Mucosa of descending colon (tissue), 3 donors: ENCODE results near the gene MS4A2. TPM values are rescaled to one million over a fixed set of nuclear protein-coding genes. Genes with fewer than 3 reads are reported as not detected.
"Not testable (repeated sequence)": the region's sequence is repeated elsewhere in the genome, so short reads cannot be mapped to it uniquely, and the experiment has no call there.

Source experiments
- ATAC-seq: fragments of 200-7000 bp; cut with Tn5 transposase; one replicate; pipeline ENCODE4 v1.9.1; 2020; ENCODE audit warnings: mild to moderate bottlenecking, moderate library complexity
- DNase-seq, 3 donors: peaks; one replicate each; pipeline ENCODE4 v3.0.0-alpha.2; 2020
- H3K36me3 ChIP-seq: fragments of 200-600 bp; one replicate; pipeline ENCODE4 v1.8.0; 2021; ENCODE audit warnings: low read depth, mild to moderate bottlenecking
- H3K4me1 ChIP-seq: fragments of 200-600 bp; one replicate; pipeline ENCODE4 v1.8.0; 2021; ENCODE audit warnings: low read depth, mild to moderate bottlenecking
- H3K4me3 ChIP-seq: fragments of 200-600 bp; one replicate; pipeline ENCODE4 v1.8.0; 2021; ENCODE audit warnings: mild to moderate bottlenecking
- H3K9me3 ChIP-seq: fragments of 200-600 bp; one replicate; pipeline ENCODE4 v1.8.0; 2021; ENCODE audit warnings: mild to moderate bottlenecking
- CTCF ChIP-seq: fragments of 200-600 bp; IDR thresholded peaks from one replicate; pipeline ENCODE4 v1.8.0; 2022; ENCODE audit warnings: antibody characterized with exemption, mild to moderate bottlenecking
- intact Hi-C, 2 donors: fragments of 100-400 bp; cut with DNase I in 1 of 2; cut with micrococcal nuclease in 1 of 2; formaldehyde crosslinking; loops; one replicate each; pipeline versions ENCODE4 v1.11.0 to v1.11.1; 2022; cut with DNase I, micrococcal nuclease
- total RNA-seq, 3 donors: library from RNA; stranded (reverse); fragmentation: NEBNext Ultra II Directional in 2 of 3; extraction: Animal tissue kit (Norgen Biotek cat#: 25700) in 2 of 3; gene quantifications; one replicate each; pipeline versions ENCODE4 v1.2.1 to v1.2.4, GENCODE V29; 2021 to 2023
- donor health status: DM: no; HTN: no; CAD: no; lungs with moderate emphysema.
- donor health status: DM: no; HTN: no; CAD: no.
- donor health status: DM: no; HTN: yes; CAD: no.

MS4A2 gene
- total RNA-seq, 3 donors from 2014 or later = 0.90 to 4.1 (median 3.5) TPM

- ATAC-seq = no peak
- no peak for DNase-seq
- Histone ChIP-seq H3K4me1 (no peaks in the 10 kb centered on the region), H3K36me3 (no peaks in the 10 kb centered on the region), H3K9me3 (no peaks in the 10 kb centered on the region), H3K4me3 (no peak overlapping the region)
- no peak for TF ChIP-seq CTCF
- intact Hi-C loops = no loop called here
Observed at GRCh38 chr11:60087239-60087638, 1.2 kb upstream of the MS4A2 start.

- Histone ChIP-seq H3K4me3 (no peak overlapping the region), H3K9me3 (no peaks in the 10 kb centered on the region), H3K36me3 (no peaks in the 10 kb centered on the region), H3K4me1 (no peaks in the 10 kb centered on the region)
- DNase-seq (no peak), ATAC-seq (no peak)
- TF ChIP-seq CTCF = no peak
- intact Hi-C loops = no loop called here
Observed at GRCh38 chr11:60095477-60096120, 7.1 kb downstream of the MS4A2 start.

GRCh38 chr11:60097189-60097588, 8.7 kb downstream of the MS4A2 start:
- DNase-seq (no peak), ATAC-seq (no peak)
- no peaks in the 10 kb centered on the region for H3K9me3 ChIP-seq
- no peaks in the 10 kb centered on the region for H3K36me3 ChIP-seq
- H3K4me1 ChIP-seq = no peaks in the 10 kb centered on the region
- H3K4me3 ChIP-seq = no peak overlapping the region
- intact Hi-C loops = no loop called here
- no peak for TF ChIP-seq CTCF

GRCh38 chr11:60098508-60098907, 10.0 kb downstream of the MS4A2 start:
- Histone ChIP-seq H3K9me3 (no peaks in the 10 kb centered on the region), H3K4me1 (no peaks in the 10 kb centered on the region), H3K36me3 (no peaks in the 10 kb centered on the region), H3K4me3 (no peak overlapping the region)
- peak; percentile 83 for ATAC-seq
- TF ChIP-seq CTCF = no peak
- intact Hi-C loops = no loop called here
- DNase-seq = no peak

- no peak for TF ChIP-seq CTCF
- DNase-seq (no peak), ATAC-seq (no peak)
- intact Hi-C loops = no loop called here
- Histone ChIP-seq H3K4me3 (no peak overlapping the region), H3K36me3 (no peaks in the 10 kb centered on the region), H3K9me3 (no peaks in the 10 kb centered on the region), H3K4me1 (no peaks in the 10 kb centered on the region)
Observed at GRCh38 chr11:60100516-60100915, 12.1 kb downstream of the MS4A2 start.

GRCh38 chr11:60101368-60101767, 12.9 kb downstream of the MS4A2 start:
- DNase-seq = peak in 1 of 3 donors; percentile 12
- H3K4me3 ChIP-seq, intact Hi-C loops, ATAC-seq, H3K36me3 ChIP-seq, H3K4me1 ChIP-seq, H3K9me3 ChIP-seq: not testable (repeated sequence)

- H3K4me3 ChIP-seq, H3K4me1 ChIP-seq, H3K9me3 ChIP-seq, ATAC-seq, intact Hi-C loops, DNase-seq, H3K36me3 ChIP-seq: not testable (repeated sequence)
Observed at GRCh38 chr11:60104471-60105115, 16.1 kb downstream of the MS4A2 start.

- H3K9me3 ChIP-seq, H3K4me3 ChIP-seq, H3K36me3 ChIP-seq, intact Hi-C loops, H3K4me1 ChIP-seq: not testable (repeated sequence)
- ATAC-seq = peak; percentile 65
- DNase-seq = peak in 2 of 3 donors; percentile 50 to 65
Observed at GRCh38 chr11:60108631-60109030, 20.2 kb downstream of the MS4A2 start.
